ENCODE data around the gene POU3F3.

The POU3F3 gene

GRCh38 chr2:104865096-104865470 is 11.2 kb downstream of the POU3F3 start:
- Histone ChIP-seq H3K4me3 (no peak overlapping the region), H3K4me1 (peaks cover 0 to 30% (median 12%) of the 10 kb centered on the region in 4 donors), H3K27ac (no peak overlapping the region), H3K27me3 (peaks cover 0 to 97% of the 10 kb centered on the region in 2 donors), H3K9me3 (no peaks in the 10 kb centered on the region), H3K36me3 (no peaks in the 10 kb centered on the region)
- no peak for DNase-seq
- TF ChIP-seq CTCF (IDR thresholded peaks at IDR 0.05): no peak
- intact Hi-C loops (cut with DNase I; ENCODE audit: low total_unique reads): no loop called here

GRCh38 chr2:104866122-104866864 is 12.4 kb downstream of the POU3F3 start:
- no peaks in the 10 kb centered on the region for H3K36me3 ChIP-seq
- H3K9me3 ChIP-seq: no peaks in the 10 kb centered on the region
- no peak overlapping the region for H3K27ac ChIP-seq
- no peak overlapping the region for H3K4me3 ChIP-seq
- no peak for TF ChIP-seq CTCF (IDR thresholded peaks at IDR 0.05)
- H3K4me1 ChIP-seq: peaks cover 0 to 30% (median 12%) of the 10 kb centered on the region in 4 donors
- intact Hi-C loops (cut with DNase I; ENCODE audit: low total_unique reads): no loop called here
- H3K27me3 ChIP-seq: peaks cover 0 to 99% of the 10 kb centered on the region in 2 donors
- no peak for DNase-seq

- no peaks in the 10 kb centered on the region for H3K9me3 ChIP-seq
- H3K27me3 ChIP-seq: peaks cover 0 to 99% of the 10 kb centered on the region in 2 donors
- intact Hi-C loops (cut with DNase I; ENCODE audit: low total_unique reads): no loop called here
- H3K27ac ChIP-seq: no peak overlapping the region
- no peak for TF ChIP-seq CTCF (IDR thresholded peaks at IDR 0.05)
- no peaks in the 10 kb centered on the region for H3K36me3 ChIP-seq
- H3K4me3 ChIP-seq: no peak overlapping the region
- DNase-seq: no peak
- peaks cover 0 to 27% (median 13%) of the 10 kb centered on the region in 4 donors for H3K4me1 ChIP-seq
Observed at GRCh38 chr2:104866883-104867812, 13.2 kb downstream of the POU3F3 start.

- H3K4me1 ChIP-seq: peaks cover 0 to 30% (median 18%) of the 10 kb centered on the region in 4 donors
- no peaks in the 10 kb centered on the region for H3K9me3 ChIP-seq
- H3K4me3 ChIP-seq: no peak overlapping the region
- no peak for TF ChIP-seq CTCF (IDR thresholded peaks at IDR 0.05)
- no peak overlapping the region for H3K27ac ChIP-seq
- no peaks in the 10 kb centered on the region for H3K36me3 ChIP-seq
- DNase-seq: no peak
- intact Hi-C loops (cut with DNase I; ENCODE audit: low total_unique reads): no loop called here
- H3K27me3 ChIP-seq: peaks cover 0 to 99% of the 10 kb centered on the region in 2 donors
Observed at GRCh38 chr2:104867813-104868504, 14.0 kb downstream of the POU3F3 start.

- intact Hi-C loops (cut with DNase I; ENCODE audit: low total_unique reads): no loop called here
- TF ChIP-seq CTCF (IDR thresholded peaks at IDR 0.05): no peak
- no peak overlapping the region for H3K27ac ChIP-seq
- peaks cover 0 to 99% of the 10 kb centered on the region in 2 donors for H3K27me3 ChIP-seq
- H3K9me3 ChIP-seq: no peaks in the 10 kb centered on the region
- H3K4me3 ChIP-seq: no peak overlapping the region
- H3K4me1 ChIP-seq: peaks cover 0 to 31% (median 21%) of the 10 kb centered on the region in 4 donors
- no peaks in the 10 kb centered on the region for H3K36me3 ChIP-seq
- DNase-seq: no peak
Observed at GRCh38 chr2:104868505-104868866, 14.6 kb downstream of the POU3F3 start.

Measured in tibial artery (tissue), 4 donors.